Adrenal gland (tissue), 12 donors: ENCODE results near the gene GPSM3. TPM values are rescaled to one million over a fixed set of nuclear protein-coding genes. Genes with fewer than 3 reads are reported as not detected.
A peak's percentile ranks its signal among the peaks of the same experiment; 100 is the strongest.

ENCODE experiments used
- DNase-seq, 7 donors: peaks; one replicate each; pipeline ENCODE4 v3.0.0-alpha.2; 2019 to 2020
- H3K27ac ChIP-seq, 5 donors: fragments of 200-600 bp; sonication (generic) in 4 of 5; 1 replicate in 3 of 5; 2 replicates in 2 of 5; pipeline versions ENCODE4 v1.5.1 to v1.8.0; 2016 to 2020; ENCODE audit warnings: mild to moderate bottlenecking in 1 of 5
- H3K27me3 ChIP-seq: fragments of 200-600 bp; 2 replicates; pipeline ENCODE4 v1.8.0; 2021
- H3K36me3 ChIP-seq, 2 donors: fragments of 200-600 bp; replicated peaks in 1 of 2; 1 replicate in 1 of 2; 2 replicates in 1 of 2; pipeline versions ENCODE4 v1.5.1 to v1.8.0; 2018 to 2022
- H3K4me1 ChIP-seq, 2 donors: fragments of 200-600 bp; replicated peaks in 1 of 2; 1 replicate in 1 of 2; 2 replicates in 1 of 2; pipeline versions ENCODE4 v1.5.1 to v1.8.0; 2018 to 2021
- H3K4me3 ChIP-seq, 4 donors: fragments of 200-600 bp; sonication (generic) in 3 of 4; one replicate each; pipeline ENCODE4 v1.5.1; 2016 to 2018
- H3K9me3 ChIP-seq, 3 donors: fragments of 200-600 bp; sonication (generic) in 1 of 3; replicated peaks in 1 of 3; 1 replicate in 2 of 3; 2 replicates in 1 of 3; pipeline versions ENCODE4 v1.5.1 to v1.8.0; 2016 to 2021
- CTCF ChIP-seq, 6 experiments: fragments of 450-650 bp in 4 of 6; fragments of 200-600 bp in 2 of 6; sonication (generic) in 1 of 6; IDR thresholded peaks; 1 replicate in 5 of 6; 2 replicates in 1 of 6; pipeline versions ENCODE4 v1.5.1 to v1.8.0; 2016 to 2021; ENCODE audit warnings: antibody characterized with exemption in 6 of 6, mild to moderate bottlenecking in 2 of 6, moderate library complexity in 1 of 6
- POLR2A ChIP-seq, 2 donors: fragments of 450-650 bp; IDR thresholded peaks; one replicate each; pipeline ENCODE4 v1.6.1; 2017; ENCODE audit warnings: antibody characterized with exemption in 2 of 2, mild to moderate bottlenecking in 2 of 2, moderate library complexity in 1 of 2
- WGBS, 4 donors: extraction: QIAGEN DNeasy Blood & Tissue Kit in 2 of 4; methylation state at CpG; one replicate each; pipeline versions ENCODE4 v1.1.5 to v1.1.7; 2013 to 2017; 5-methylcytosine and 5-hydroxymethylcytosine counted together
- intact Hi-C, 2 donors: fragments of 100-400 bp; cut with DNase I; formaldehyde crosslinking; loops; one replicate each; pipeline versions ENCODE4 v1.14.1 to v1.15.0; 2022 to 2023
- polyA plus RNA-seq, 3 donors: library from polyadenylated mRNA; stranded (reverse); fragments of 200-250 nt in 2 of 3; fragments of 350-450 nt in 1 of 3; fragmentation: Illumina TruSeq in 1 of 3; extraction: RNeasy Lipid Tissue Mini Kit (QIAGEN cat#74804) in 1 of 3; gene quantifications; one replicate each; pipeline ENCODE4 v1.2.3, GENCODE V29; 2013 to 2014
- total RNA-seq, 9 donors: library from RNA; depleted of rRNA in 4 of 9; stranded (reverse); fragments of >200 nt in 4 of 9; fragments of 120-200 nt in 1 of 9; fragmentation: NEBNext Ultra II Directional in 1 of 9; extraction: Animal tissue kit (Norgen Biotek cat#: 25700) in 1 of 9; gene quantifications; one replicate each; pipeline versions ENCODE4 v1.1.0 to v1.2.4, GENCODE V29; 2013 to 2023
- donor health status: healthy with polysubstance abuse.
- donor health status: Bipolar disorder and iron deficiency.
- donor health status: DM: yes; HTN: yes; CAD: no.
- donor health status: DM: no; HTN: no; CAD: no.
- donor health status: DM: no; HTN: no; CAD: no.
- donor health status: DM: yes; HTN: yes; CAD: no.

The GPSM3 gene
- total and polyA plus RNA-seq, 12 donors = 3.8 to 40.3 (median 17.6) TPM

DNA sequence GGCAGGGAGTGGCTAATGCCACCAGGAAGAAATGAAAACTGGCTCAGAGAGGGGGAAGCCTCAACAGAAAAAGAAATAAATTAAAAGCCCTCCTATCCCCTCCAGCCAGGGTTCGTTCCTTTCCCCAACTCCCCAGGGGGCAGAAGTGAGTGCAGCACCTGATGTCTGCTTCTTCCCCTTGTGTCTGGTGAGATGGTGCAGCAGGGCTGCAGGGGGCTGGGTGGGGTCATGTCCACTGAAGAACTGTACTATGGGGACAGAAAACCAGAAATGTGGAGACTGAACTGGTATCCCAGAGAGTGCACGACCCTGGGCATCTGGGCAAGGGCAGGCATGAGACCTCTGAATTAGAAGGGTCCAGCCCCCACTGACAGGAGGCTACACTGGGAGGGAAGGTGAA is 24.1 kb downstream of the GPSM3 start:
- H3K9me3 ChIP-seq = no peaks in the 10 kb centered on the region
- peaks cover 0 to 41% of the 10 kb centered on the region in 2 donors for H3K36me3 ChIP-seq
- peak overlapping the region in 1 of 5 donors; percentile 10 for H3K27ac ChIP-seq
- no peak for DNase-seq
- no peak overlapping the region for H3K4me3 ChIP-seq
- no peak for TF ChIP-seq CTCF (IDR thresholded peaks at IDR 0.05)
- no peak for TF ChIP-seq POLR2A (IDR thresholded peaks at IDR 0.05)
- intact Hi-C loops = loop anchor here in 1 of 2 donors (10.0 kb wide), 1 partner anchor 54 kb away; no protein-coding TSS in a partner anchor
- WGBS, 4 donors = 76 to 88% (median 85%) methylated on average over 2 of the region's 2 CpGs
- H3K4me1 ChIP-seq = peaks cover 0 to 6% of the 10 kb centered on the region in 2 donors
- H3K27me3 ChIP-seq = no peaks in the 10 kb centered on the region

DNA sequence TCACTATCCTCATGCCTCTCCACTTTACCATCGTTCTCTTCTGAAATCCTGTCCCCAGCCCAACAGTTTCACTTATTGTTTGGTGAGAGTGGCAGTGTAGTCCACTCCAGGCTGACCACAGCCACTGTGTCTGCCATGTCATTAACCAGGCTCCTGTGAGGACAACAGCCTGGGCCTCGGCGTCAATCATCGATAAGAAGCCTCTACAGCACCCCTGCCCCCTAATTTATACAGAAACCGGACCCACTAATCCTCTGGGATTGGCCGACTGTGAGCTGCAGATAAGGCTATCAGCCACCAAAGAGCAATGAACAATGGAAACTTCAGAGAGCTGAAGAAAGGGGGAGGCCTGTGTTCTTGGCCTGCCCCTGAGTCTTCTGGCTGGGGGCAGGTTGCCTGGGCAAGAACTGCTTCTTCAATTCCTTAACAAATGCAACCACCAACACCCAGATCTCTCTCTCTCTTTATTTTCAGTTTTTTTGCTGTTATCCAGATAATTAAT is 24.6 kb downstream of the GPSM3 start:
- no peak overlapping the region for H3K27ac ChIP-seq
- no peak for DNase-seq
- intact Hi-C loops = loop anchor here in 1 of 2 donors (10.0 kb wide), 1 partner anchor 53 kb away; no protein-coding TSS in a partner anchor
- WGBS, 4 donors = 73 to 83% (median 80%) methylated on average over 6 of the region's 6 CpGs
- peaks cover 0 to 3% of the 10 kb centered on the region in 2 donors for H3K4me1 ChIP-seq
- peaks cover 0 to 41% of the 10 kb centered on the region in 2 donors for H3K36me3 ChIP-seq
- no peak overlapping the region for H3K4me3 ChIP-seq
- no peaks in the 10 kb centered on the region for H3K27me3 ChIP-seq
- TF ChIP-seq POLR2A (IDR thresholded peaks at IDR 0.05) (no peak), CTCF (IDR thresholded peaks at IDR 0.05) (no peak)
- no peaks in the 10 kb centered on the region for H3K9me3 ChIP-seq

GRCh38 chr6:32167154-32167760 is 25.2 kb downstream of the GPSM3 start:
- Histone ChIP-seq H3K4me1 (no peaks in the 10 kb centered on the region), H3K27me3 (no peaks in the 10 kb centered on the region), H3K36me3 (peaks cover 0 to 44% of the 10 kb centered on the region in 2 donors), H3K4me3 (no peak overlapping the region), H3K9me3 (no peaks in the 10 kb centered on the region), H3K27ac (no peak overlapping the region)
- TF ChIP-seq POLR2A (IDR thresholded peaks at IDR 0.05) (no peak), CTCF (IDR thresholded peaks at IDR 0.05) (no peak)
- 85 to 90% (median 87%) methylated on average over 23 to 32 of the region's 32 CpGs for WGBS, 4 donors
- intact Hi-C loops = loop anchor here in 1 of 2 donors (10.0 kb wide), 1 partner anchor 52 kb away; no protein-coding TSS in a partner anchor
- DNase-seq = no peak

DNA sequence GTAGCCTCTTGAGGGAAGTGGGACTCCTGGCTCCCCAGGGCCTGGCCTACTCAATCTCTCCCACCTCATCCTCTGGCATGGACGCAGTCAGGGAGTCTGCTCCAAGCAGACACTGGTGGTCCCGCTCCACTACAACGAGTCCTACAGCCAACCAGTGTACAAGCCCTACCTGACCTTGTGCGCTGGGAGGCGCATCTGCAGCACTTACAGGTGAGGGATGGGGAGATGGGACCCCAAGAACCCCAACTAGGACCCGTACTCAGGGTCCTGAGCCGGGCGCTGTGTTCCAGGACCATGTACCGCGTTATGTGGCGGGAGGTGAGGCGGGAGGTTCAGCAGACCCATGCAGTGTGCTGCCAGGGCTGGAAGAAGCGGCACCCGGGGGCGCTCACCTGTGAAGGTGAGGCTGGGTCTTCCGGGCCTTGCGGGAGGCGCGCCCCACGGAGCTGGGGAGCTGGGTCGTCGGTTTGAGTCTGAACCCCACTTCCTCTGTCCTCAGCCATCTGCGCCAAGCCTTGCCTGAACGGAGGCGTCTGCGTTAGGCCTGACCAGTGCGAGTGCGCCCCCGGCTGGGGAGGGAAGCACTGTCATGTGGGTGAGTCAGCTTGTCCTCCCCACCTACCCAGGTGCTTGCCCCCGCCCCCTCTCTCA is 25.9 kb downstream of the GPSM3 start:
- 83 to 87% (median 84%) methylated on average over 28 to 30 of the region's 30 CpGs for WGBS, 4 donors
- H3K4me1 ChIP-seq = no peaks in the 10 kb centered on the region
- no peak overlapping the region for H3K4me3 ChIP-seq
- H3K27ac ChIP-seq = no peak overlapping the region
- intact Hi-C loops = loop anchor here in 1 of 2 donors (10.0 kb wide), 1 partner anchor 52 kb away; no protein-coding TSS in a partner anchor
- TF ChIP-seq CTCF (IDR thresholded peaks at IDR 0.05) (no peak), POLR2A (IDR thresholded peaks at IDR 0.05) (no peak)
- no peaks in the 10 kb centered on the region for H3K27me3 ChIP-seq
- peaks cover 0 to 47% of the 10 kb centered on the region in 2 donors for H3K36me3 ChIP-seq
- no peaks in the 10 kb centered on the region for H3K9me3 ChIP-seq
- DNase-seq = no peak
